Ishikawa (cell line): Measurements from ENCODE around the gene SEMA3E.

Experiments used
- CREB1 ChIP-seq: IDR thresholded peaks from 2 replicates; pipeline ENCODE4 v1.6.1; 2012; ENCODE audit warnings: low read depth
- EGR1 ChIP-seq: IDR thresholded peaks from 2 replicates; pipeline ENCODE4 v1.6.1; 2012
- EP300 ChIP-seq: IDR thresholded peaks from 2 replicates; pipeline ENCODE4 v1.6.1; 2012; ENCODE audit warnings: borderline replicate concordance
- FOXM1 ChIP-seq: IDR thresholded peaks from 2 replicates; pipeline ENCODE4 v1.6.1; 2012; ENCODE audit warnings: low read depth, borderline replicate concordance
- MAX ChIP-seq: IDR thresholded peaks from 2 replicates; pipeline ENCODE4 v1.6.1; 2012
- NFIC ChIP-seq: IDR thresholded peaks from 2 replicates; pipeline ENCODE4 v1.6.1; 2012
- RAD21 ChIP-seq: IDR thresholded peaks from 2 replicates; pipeline ENCODE4 v1.6.1; 2012; ENCODE audit warnings: low read depth
- TAF1 ChIP-seq: IDR thresholded peaks from 2 replicates; pipeline ENCODE4 v1.6.1; 2012; ENCODE audit warnings: low read depth, mild to moderate bottlenecking
- USF1 ChIP-seq: IDR thresholded peaks from 2 replicates; pipeline ENCODE4 v1.6.1; 2012
- YY1 ChIP-seq: IDR thresholded peaks from 2 replicates; pipeline ENCODE4 v1.6.1; 2012; ENCODE audit warnings: low read depth
- ZBTB7A ChIP-seq: IDR thresholded peaks from 2 replicates; pipeline ENCODE4 v1.6.1; 2012; ENCODE audit warnings: low read depth

GRCh38 chr7:83611776-83612175 is 37.2 kb downstream of the SEMA3E start:
- no peak for TF ChIP-seq TAF1
- TF ChIP-seq EP300, result no peak
- TF ChIP-seq EGR1, result no peak
- no peak for TF ChIP-seq MAX
- no peak for TF ChIP-seq USF1
- TF ChIP-seq YY1, result no peak
- TF ChIP-seq FOXM1, result no peak
- no peak for TF ChIP-seq NFIC
- TF ChIP-seq RAD21, result no peak
- TF ChIP-seq ZBTB7A, result no peak
- no peak for TF ChIP-seq CREB1
